GM21381 (cell line): Measurements from ENCODE around the gene TDO2.
A peak's percentile ranks its signal among the peaks of the same experiment; 100 is the strongest.

Experiments
- ATAC-seq: cut with Tn5 transposase; IDR thresholded peaks from one replicate; pipeline ENCODE4 v1.9.1; 2021; ENCODE audit warnings: mild to moderate bottlenecking, moderate library complexity; ENCODE audit not compliant: unreplicated experiment

The TDO2 gene

DNA sequence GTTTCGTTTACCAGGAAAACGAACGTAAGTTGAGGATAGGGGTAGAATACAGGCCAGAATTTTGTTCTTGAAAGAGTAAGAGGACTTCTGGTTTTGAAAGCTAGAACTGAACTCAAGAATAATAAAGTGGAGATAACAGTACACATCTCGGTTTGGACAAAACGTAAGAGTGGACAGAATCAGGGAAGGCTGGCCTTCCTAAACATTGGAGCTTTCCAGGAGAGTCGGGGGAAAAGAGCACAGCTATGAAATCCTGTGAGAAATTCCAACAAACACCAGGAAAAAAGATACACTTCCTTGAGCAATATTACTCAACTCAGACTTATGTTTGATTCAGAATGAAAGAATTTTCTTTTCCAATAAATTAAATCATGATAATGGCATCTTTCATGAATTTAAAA lies 49.0 kb downstream of the TDO2 start:
- no peak for ATAC-seq

DNA sequence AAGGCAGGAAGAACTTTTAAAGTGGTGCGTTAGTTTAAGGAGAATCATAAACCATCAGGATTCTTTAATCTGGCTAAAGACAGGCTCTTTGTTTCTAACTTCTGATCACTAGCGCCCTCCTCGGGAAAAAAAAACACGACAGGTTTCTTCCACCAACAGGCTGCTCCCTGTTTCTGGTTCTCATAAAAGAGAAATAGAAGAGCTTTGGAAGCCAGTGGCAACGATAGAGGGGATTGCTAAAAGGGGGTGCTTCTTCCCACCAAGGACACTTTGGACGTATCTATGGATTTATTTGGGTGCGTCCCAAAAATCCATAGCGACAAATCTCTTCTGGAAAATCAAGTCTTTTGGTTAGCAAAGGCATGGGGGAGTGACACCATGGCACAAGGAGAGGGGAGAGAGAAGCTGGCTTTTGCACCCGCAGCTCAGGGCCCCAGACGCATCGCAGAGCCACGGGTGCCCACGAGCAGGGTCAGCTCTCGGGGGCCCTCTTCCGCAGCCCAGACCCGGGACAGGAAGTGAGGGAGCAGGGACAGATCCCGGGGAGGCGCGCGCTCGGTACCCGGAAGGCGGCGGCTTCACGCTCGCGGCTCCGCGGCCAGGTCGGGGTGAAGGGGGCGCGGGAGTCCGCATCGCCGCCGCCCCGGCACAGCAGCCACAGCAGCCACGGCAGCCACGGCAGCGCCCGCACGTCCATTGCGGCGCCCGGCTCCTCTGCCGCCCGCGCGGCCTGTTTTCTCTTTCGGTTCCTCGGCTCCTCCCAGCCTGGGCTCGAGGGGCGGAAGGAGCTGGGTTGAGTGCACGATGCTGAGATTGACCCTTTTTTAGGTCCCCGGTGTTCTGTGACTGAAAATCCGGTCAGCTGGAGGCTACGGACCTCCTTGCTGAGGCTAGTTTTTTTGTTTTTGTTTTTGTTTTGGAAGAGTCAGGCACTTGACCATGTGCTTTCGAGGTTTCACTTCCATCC lies 49.9 kb downstream of the TDO2 start, which contains the start of gene CTSO:
CTSO (minus strand) TSS at position 716 of the 967 bp plus-strand sequence; CDS start at position 697, 19 bp downstream.
- peak; percentile 95 for ATAC-seq

DNA sequence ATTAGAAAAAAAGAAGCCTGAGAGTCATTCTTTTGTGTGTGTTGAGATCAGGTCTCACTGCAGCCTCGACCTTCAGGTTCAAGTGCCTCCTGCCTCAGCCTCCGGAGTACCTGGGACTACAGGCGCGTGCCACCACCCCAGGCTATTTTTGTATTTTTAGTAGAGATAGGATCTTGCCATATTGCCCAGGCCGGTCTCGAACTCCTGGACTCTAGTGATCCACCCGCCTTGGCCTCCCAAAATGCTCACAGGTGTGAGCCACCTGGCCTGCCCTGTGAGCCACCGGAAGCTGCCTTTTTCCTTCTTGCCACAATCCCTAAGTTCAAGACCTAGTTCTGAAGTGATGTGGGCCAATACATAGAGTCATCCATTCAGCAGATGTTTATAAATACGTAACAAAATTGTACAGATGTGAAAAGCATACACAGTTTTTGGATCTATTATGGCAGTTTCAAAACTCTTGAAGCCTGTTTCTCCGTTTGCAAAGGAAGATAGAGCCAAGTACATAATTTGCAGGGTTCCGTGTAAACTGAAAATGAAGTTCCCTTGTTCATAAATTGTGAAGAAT lies 50.7 kb downstream of the TDO2 start:
- no peak for ATAC-seq

GRCh38 chr4:155954939-155955338 lies 51.4 kb downstream of the TDO2 start:
- no peak for ATAC-seq

- ATAC-seq, result no peak
Observed at GRCh38 chr4:155956461-155956860, 53.0 kb downstream of the TDO2 start.

- ATAC-seq, result no peak
Observed at GRCh38 chr4:155959417-155959816, 55.9 kb downstream of the TDO2 start.

- no peak for ATAC-seq
Observed at GRCh38 chr4:155960522-155960921, 57.0 kb downstream of the TDO2 start.

DNA sequence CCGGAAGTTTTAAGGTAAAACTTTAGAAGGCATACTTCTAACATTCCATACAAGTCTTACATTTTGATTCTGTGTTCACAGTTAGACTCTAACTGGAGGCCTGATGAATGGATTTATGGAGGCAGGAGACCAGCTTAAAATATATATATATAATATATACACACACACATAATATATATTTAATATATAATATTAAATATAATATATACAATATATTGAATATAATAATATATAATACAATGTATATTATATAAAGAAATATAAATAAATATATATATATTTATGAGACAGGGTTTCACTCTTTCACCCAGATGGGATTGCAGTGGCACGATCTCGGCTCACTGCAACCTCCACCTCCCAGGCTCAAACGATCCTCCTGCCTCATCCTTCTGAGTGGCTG lies 58.1 kb downstream of the TDO2 start:
- ATAC-seq, result no peak

GRCh38 chr4:155962767-155963166 lies 59.3 kb downstream of the TDO2 start:
- no peak for ATAC-seq

GRCh38 chr4:155964016-155964891 lies 60.8 kb downstream of the TDO2 start:
- no peak for ATAC-seq

- no peak for ATAC-seq
Observed at GRCh38 chr4:155966171-155966570, 62.7 kb downstream of the TDO2 start.

- ATAC-seq, result no peak
Observed at GRCh38 chr4:155966731-155967395, 63.4 kb downstream of the TDO2 start.
